HUES64 (cell line): ENCODE measurements around the gene TEKT1. TPM values are rescaled to one million over a fixed set of nuclear protein-coding genes. Genes with fewer than 3 reads are reported as not detected.
A peak's percentile ranks its signal among the peaks of the same experiment; 100 is the strongest.
"Not testable (repeated sequence)": the region's sequence is repeated elsewhere in the genome, so short reads cannot be mapped to it uniquely, and the experiment has no call there.

Source experiments
- H3K27ac ChIP-seq: 2 replicates; pipeline ENCODE4 v1.7.0; 2013; ENCODE audit warnings: low read depth, low read length, inconsistent platforms
- H3K27me3 ChIP-seq: 2 replicates; pipeline ENCODE4 v1.6.1; 2013; ENCODE audit warnings: mild to moderate bottlenecking, low read length; ENCODE audit not compliant: insufficient read depth
- H3K36me3 ChIP-seq: 2 replicates; pipeline ENCODE4 v1.6.1; 2013; ENCODE audit warnings: mild to moderate bottlenecking, low read length; ENCODE audit not compliant: insufficient read depth
- H3K4me1 ChIP-seq: 2 replicates; pipeline ENCODE4 v1.6.1; 2013; ENCODE audit warnings: mild to moderate bottlenecking, low read length, moderate library complexity; ENCODE audit not compliant: insufficient read depth
- H3K4me3 ChIP-seq: 2 replicates; pipeline ENCODE4 v1.5.1; 2013; ENCODE audit warnings: mild to moderate bottlenecking, low read length, moderate library complexity
- H3K9ac ChIP-seq: 2 replicates; pipeline ENCODE4 v1.6.1; 2013; ENCODE audit warnings: mild to moderate bottlenecking, low read depth, low read length
- H3K9me3 ChIP-seq: 2 replicates; pipeline ENCODE4 v1.6.1; 2013; ENCODE audit warnings: low read depth, low read length; ENCODE audit not compliant: insufficient read depth
- WGBS: fragments of 150-250, 120-280 bp; methylation state at CpG from one replicate; pipeline ENCODE4 v1.1.7; 2013; ENCODE audit warnings: missing lambda C conversion rate; 5-methylcytosine and 5-hydroxymethylcytosine counted together
- polyA plus RNA-seq, 2 experiments: library from polyadenylated mRNA; stranded (reverse); fragments of 50-300 nt; gene quantifications; one replicate each; pipeline ENCODE4 v1.2.3, GENCODE V29; 2013

The TEKT1 gene
- polyA plus RNA-seq (2013, experiment 1 of 2) = not detected
- not detected for polyA plus RNA-seq (2013, experiment 2 of 2)

- H3K4me1 ChIP-seq = no peaks in the 10 kb centered on the region
- 6% methylated on average over 35 of the region's 35 CpGs for WGBS
- no peak within 1 kb of the TSS for H3K27ac ChIP-seq
- peak within 1 kb of the TSS; percentile 21; the same call in 1 of the 2 replicates for H3K9ac ChIP-seq
- peak within 1 kb of the TSS; percentile 56 for H3K4me3 ChIP-seq
- H3K36me3 ChIP-seq = no peaks in the 10 kb centered on the region
- no peaks in the 10 kb centered on the region for H3K9me3 ChIP-seq
- H3K27me3 ChIP-seq = peaks cover 58% of the 10 kb centered on the region
Observed at GRCh38 chr17:6831661-6832263, at the start of gene TEKT1. TEKT1 (minus strand) TSS chr17:6831729; CDS start chr17:6830376, 1,353 bp downstream.

- H3K9me3 ChIP-seq, H3K4me3 ChIP-seq, H3K36me3 ChIP-seq, H3K27ac ChIP-seq, H3K27me3 ChIP-seq, H3K4me1 ChIP-seq, H3K9ac ChIP-seq: not testable (repeated sequence)
- 88% methylated on average over 9 of the region's 10 CpGs for WGBS
Observed at GRCh38 chr17:6879221-6879975, 47.9 kb upstream of the TEKT1 start.

GRCh38 chr17:6875276-6875675 lies 43.7 kb upstream of the TEKT1 start:
- not testable (repeated sequence) for H3K27me3 ChIP-seq, H3K9ac ChIP-seq, H3K36me3 ChIP-seq, H3K4me3 ChIP-seq, H3K4me1 ChIP-seq, H3K27ac ChIP-seq, H3K9me3 ChIP-seq
- WGBS = 93% methylated on average over 3 of the region's 4 CpGs

GRCh38 chr17:6872936-6873335 lies 41.4 kb upstream of the TEKT1 start:
- Histone ChIP-seq H3K27me3 (no peaks in the 10 kb centered on the region), H3K36me3 (no peaks in the 10 kb centered on the region), H3K4me3 (no peak overlapping the region), H3K27ac (no peak overlapping the region), H3K9me3 (peaks cover 3% of the 10 kb centered on the region; the same call in 1 of the 2 replicates), H3K9ac (no peak overlapping the region), H3K4me1 (no peaks in the 10 kb centered on the region; the same call in 1 of the 2 replicates)
- 88% methylated on average over 3 of the region's 3 CpGs for WGBS

- Histone ChIP-seq H3K36me3 (no peaks in the 10 kb centered on the region), H3K9me3 (peaks cover 3% of the 10 kb centered on the region; the same call in 1 of the 2 replicates), H3K9ac (no peak overlapping the region), H3K4me1 (no peaks in the 10 kb centered on the region; the same call in 1 of the 2 replicates), H3K4me3 (no peak overlapping the region), H3K27me3 (no peaks in the 10 kb centered on the region), H3K27ac (no peak overlapping the region)
- WGBS = 94% methylated on average over 1 of the region's 1 CpG
Observed at GRCh38 chr17:6870841-6871240, 39.3 kb upstream of the TEKT1 start.

GRCh38 chr17:6868582-6868981 lies 37.1 kb upstream of the TEKT1 start:
- Histone ChIP-seq H3K9me3 (peaks cover 3% of the 10 kb centered on the region; the same call in 1 of the 2 replicates), H3K27ac (no peak overlapping the region), H3K4me3 (no peak overlapping the region), H3K27me3 (no peaks in the 10 kb centered on the region), H3K36me3 (no peaks in the 10 kb centered on the region), H3K4me1 (no peaks in the 10 kb centered on the region; the same call in 1 of the 2 replicates), H3K9ac (no peak overlapping the region; the same call in 1 of the 2 replicates)
- 57% methylated on average over 2 of the region's 2 CpGs for WGBS

GRCh38 chr17:6867849-6868248 lies 36.3 kb upstream of the TEKT1 start:
- no peaks in the 10 kb centered on the region; the same call in 1 of the 2 replicates for H3K4me1 ChIP-seq
- peaks cover 3% of the 10 kb centered on the region; the same call in 1 of the 2 replicates for H3K9me3 ChIP-seq
- H3K36me3 ChIP-seq = no peaks in the 10 kb centered on the region
- 92% methylated on average over 3 of the region's 3 CpGs for WGBS
- no peak overlapping the region for H3K4me3 ChIP-seq
- H3K27ac ChIP-seq = no peak overlapping the region
- H3K9ac ChIP-seq = no peak overlapping the region
- no peaks in the 10 kb centered on the region for H3K27me3 ChIP-seq

GRCh38 chr17:6862825-6863224 lies 31.3 kb upstream of the TEKT1 start:
- Histone ChIP-seq H3K4me3 (no peak overlapping the region), H3K36me3 (no peaks in the 10 kb centered on the region), H3K27ac (no peak overlapping the region), H3K27me3 (peaks cover 4% of the 10 kb centered on the region; the same call in 1 of the 2 replicates), H3K4me1 (no peaks in the 10 kb centered on the region), H3K9me3 (no peaks in the 10 kb centered on the region), H3K9ac (no peak overlapping the region)
- 91% methylated on average over 4 of the region's 4 CpGs for WGBS

- no peak overlapping the region for H3K4me3 ChIP-seq
- 93% methylated on average over 2 of the region's 2 CpGs for WGBS
- H3K27ac ChIP-seq = no peak overlapping the region
- H3K27me3 ChIP-seq = peaks cover 4% of the 10 kb centered on the region; the same call in 1 of the 2 replicates
- H3K9ac ChIP-seq = no peak overlapping the region
- no peaks in the 10 kb centered on the region for H3K36me3 ChIP-seq
- H3K9me3 ChIP-seq = no peaks in the 10 kb centered on the region
- no peaks in the 10 kb centered on the region for H3K4me1 ChIP-seq
Observed at GRCh38 chr17:6862122-6862521, 30.6 kb upstream of the TEKT1 start.

GRCh38 chr17:6857904-6858303 lies 26.4 kb upstream of the TEKT1 start:
- Histone ChIP-seq H3K36me3 (no peaks in the 10 kb centered on the region), H3K27ac (no peak overlapping the region), H3K9me3 (no peaks in the 10 kb centered on the region), H3K4me3 (no peak overlapping the region), H3K27me3 (peaks cover 4% of the 10 kb centered on the region; the same call in 1 of the 2 replicates), H3K9ac (no peak overlapping the region), H3K4me1 (0 out of 2 replicates have a peak, but pooled peaks cover 5% of the 10 kb centered on the region)
- 86% methylated on average over 2 of the region's 2 CpGs for WGBS

- 0 out of 2 replicates have a peak, but pooled peaks cover 5% of the 10 kb centered on the region for H3K4me1 ChIP-seq
- no peak overlapping the region for H3K9ac ChIP-seq
- H3K4me3 ChIP-seq = no peak overlapping the region
- WGBS = 87% methylated on average over 6 of the region's 6 CpGs
- peaks cover 4% of the 10 kb centered on the region; the same call in 1 of the 2 replicates for H3K27me3 ChIP-seq
- no peaks in the 10 kb centered on the region for H3K36me3 ChIP-seq
- no peak overlapping the region for H3K27ac ChIP-seq
- H3K9me3 ChIP-seq = no peaks in the 10 kb centered on the region
Observed at GRCh38 chr17:6857336-6857735, 25.8 kb upstream of the TEKT1 start.
